HepG2 (cell line): ENCODE data around the gene HEBP1. TPM values are rescaled to one million over a fixed set of nuclear protein-coding genes. Genes with fewer than 3 reads are reported as not detected.

Experiments used
- ATAC-seq: fragments of 200-7000 bp; cut with Tn5 transposase; 3 replicates; pipeline ENCODE4 v1.9.1; 2020; ENCODE audit warnings: mild to moderate bottlenecking, moderate library complexity
- BruUV-seq: library from RNA; stranded (reverse); fragments of 400-500 nt; replicated peaks from 2 replicates; lab custom pipeline; 2021; lab: Mats Ljungman, UMichigan
- CTCF ChIA-PET: fragments of 300-600 bp; formaldehyde crosslinking; extraction: SDS; loops from one replicate; lab custom pipeline; 2021; ENCODE audit warnings: low total read pairs, inconsistent platforms, low intra/inter-chr PET ratio; lab: Yijun Ruan, JAX
- POLR2A ChIA-PET: fragments of 350-600 bp; sonication (Branson Sonifier 250); formaldehyde crosslinking; loops from one replicate; lab custom pipeline; 2020; ENCODE audit warnings: antibody characterized with exemption, inconsistent platforms; lab: Yijun Ruan, JAX
- DNase-seq: peaks from one replicate; pipeline ENCODE4 v3.0.0-alpha.2; 2015; ENCODE audit warnings: low spot score
- FAIRE-seq: peaks from 3 replicates; lab custom pipeline; 2011; peaks lifted over from hg19 to GRCh38; lab: Jason Lieb, UNC
- H2AFZ ChIP-seq: one replicate; pipeline ENCODE4 v1.6.1; 2011; ENCODE audit warnings: low read length, inconsistent platforms
- H3K27ac ChIP-seq: fragments of 300-600 bp; 3 replicates; pipeline ENCODE4 v1.8.0; 2011; ENCODE audit warnings: mixed run types, mild to moderate bottlenecking, mixed read lengths, low read length, inconsistent platforms; ENCODE audit not compliant: insufficient read depth; ENCODE audit errors: extremely low read length
- H3K27me3 ChIP-seq, 2 experiments: fragments of 200-600 bp in 1 of 2; 2 replicates in 1 of 2; 3 replicates in 1 of 2; pipeline versions ENCODE4 v1.6.0 to v1.8.0; 2011; ENCODE audit warnings: low read length in 2 of 2, mild to moderate bottlenecking in 2 of 2, moderate library complexity in 2 of 2, inconsistent platforms in 1 of 2; ENCODE audit not compliant: insufficient read depth in 2 of 2, control insufficient read depth in 1 of 2
- H3K36me3 ChIP-seq, 2 experiments: fragments of 200-600 bp in 1 of 2; replicated peaks in 1 of 2; 2 replicates in 1 of 2; 3 replicates in 1 of 2; pipeline versions ENCODE4 v1.5.1 to v1.8.0; 2011; ENCODE audit warnings: low read length in 2 of 2, inconsistent platforms in 1 of 2; ENCODE audit not compliant: insufficient read depth in 2 of 2, control insufficient read depth in 1 of 2
- H3K4me1 ChIP-seq: 2 replicates; pipeline ENCODE4 v1.5.1; 2012; ENCODE audit warnings: low read length, inconsistent platforms; ENCODE audit not compliant: insufficient read depth
- H3K4me2 ChIP-seq: 2 replicates; pipeline ENCODE4 v1.6.0; 2011; ENCODE audit warnings: low read depth, low read length, inconsistent platforms
- H3K4me3 ChIP-seq, 3 experiments: fragments of 200-600 bp in 1 of 3; sonication (generic), shearing (Covaris generic) in 1 of 3; replicated peaks in 1 of 3; 2 replicates each; pipeline ENCODE4 v1.5.1; 2011 to 2016; ENCODE audit warnings: low read length in 3 of 3, inconsistent platforms in 2 of 3, low read depth in 2 of 3, mild to moderate bottlenecking in 2 of 3, control low read depth in 1 of 3, mixed read lengths in 1 of 3; ENCODE audit not compliant: insufficient read depth in 1 of 3
- H3K79me2 ChIP-seq: one replicate; pipeline ENCODE4 v1.6.1; 2011; ENCODE audit warnings: low read length, inconsistent platforms; ENCODE audit not compliant: insufficient read depth
- H3K9ac ChIP-seq: 2 replicates; pipeline ENCODE4 v1.6.0; 2011; ENCODE audit warnings: mild to moderate bottlenecking, low read depth, low read length, inconsistent platforms; ENCODE audit not compliant: insufficient read depth
- H3K9me3 ChIP-seq: 2 replicates; pipeline ENCODE4 v1.5.1; 2012; ENCODE audit warnings: mild to moderate bottlenecking, low read length
- H4K20me1 ChIP-seq: 2 replicates; pipeline ENCODE4 v1.6.0; 2011; ENCODE audit warnings: inconsistent platforms, mild to moderate bottlenecking, low read length, moderate library complexity; ENCODE audit not compliant: insufficient read depth
- CENPBD1 ChIP-seq: sonication (generic); formaldehyde crosslinking; IDR thresholded peaks from 2 replicates; pipeline ENCODE4 v1.8.0; 2022; ENCODE audit warnings: missing genetic modification reagents, low read depth, mild to moderate bottlenecking, borderline replicate concordance
- HOMEZ ChIP-seq: IDR thresholded peaks from 2 replicates; pipeline ENCODE4 v1.6.1; 2016; ENCODE audit warnings: low read depth
- KLF12 ChIP-seq: sonication (generic); formaldehyde crosslinking; IDR thresholded peaks from 2 replicates; pipeline ENCODE4 v1.4.0; 2020; ENCODE audit warnings: missing genetic modification reagents, borderline replicate concordance
- SCMH1 ChIP-seq: sonication (generic); formaldehyde crosslinking; IDR thresholded peaks from 2 replicates; pipeline ENCODE4 v1.9.0; 2021; ENCODE audit warnings: missing genetic modification reagents, mild to moderate bottlenecking, borderline replicate concordance
- SNAI1 ChIP-seq: sonication (generic); formaldehyde crosslinking; IDR thresholded peaks from 2 replicates; pipeline ENCODE4 v1.5.0; 2020; ENCODE audit warnings: mild to moderate bottlenecking, missing genetic modification reagents, borderline replicate concordance
- WGBS: methylation state at CpG from one replicate; pipeline ENCODE4 v1.1.6; 2017; ENCODE audit warnings: low lambda C conversion rate; 5-methylcytosine and 5-hydroxymethylcytosine counted together
- in situ Hi-C: cut with HindIII; loops from 2 replicates; pipeline ENCODE4 v1.10.0; 2017; ENCODE audit warnings: low pct_unique_long_range_greater_than_20kb; ENCODE audit not compliant: extremely low pct_ligation_motif_present
- intact Hi-C: fragments of 100-400 bp; cut with micrococcal nuclease; formaldehyde crosslinking; loops from one replicate; pipeline ENCODE4 v1.10.0; 2022; ENCODE audit not compliant: unreplicated experiment
- polyA plus RNA-seq, 8 experiments: library from polyadenylated mRNA; depleted of rRNA in 3 of 8; stranded (reverse) in 7 of 8; unstranded in 1 of 8; fragments of >200 nt; fragmentation: Illumina TruSeq in 4 of 8; extraction: Trizol in 4 of 8; gene quantifications; 2 replicates each; pipeline versions ENCODE4 v1.2.1 to v1.2.3, GENCODE V29; 2011 to 2016; ENCODE audit warnings: low read depth in 4 of 8, missing spikeins in 1 of 8, mixed read lengths in 1 of 8; ENCODE audit not compliant: insufficient read depth in 1 of 8
- total RNA-seq, 5 experiments: library from RNA; depleted of rRNA; stranded (reverse); fragments of >200 nt; fragmentation: Illumina TruSeq; extraction: Trizol; gene quantifications; 2 replicates each; pipeline ENCODE4 v1.2.3, GENCODE V29; 2016; ENCODE audit warnings: low read depth in 1 of 5

The HEBP1 gene
- total and polyA plus RNA-seq, 2 of the 13 experiments (the other 11 are each of a cell fraction or from before 2014, with no cell fraction given) = 7.8 to 9.4 TPM

GRCh38 chr12:13004361-13004760 is 4.3 kb upstream of the HEBP1 start:
- POLR2A ChIA-PET = no interaction called here
- CTCF ChIA-PET = no interaction called here
- intact Hi-C loops = loop anchor here (5.0 kb wide), 1 partner anchor 98 kb away; the partner anchor contains the start of gene GSG1
- Histone ChIP-seq H3K79me2 (no peaks in the 10 kb centered on the region), H3K4me3 (no peak overlapping the region), H3K4me2 (no peak overlapping the region)
- in situ Hi-C loops = no loop called here
- DNase-seq = no peak
- TF ChIP-seq CENPBD1 = no peak
- TF ChIP-seq SNAI1 (CRISPR knock-in tag) = no peak
- TF ChIP-seq HOMEZ (CRISPR knock-in tag) = no peak
- no peak for TF ChIP-seq KLF12 (CRISPR knock-in tag)
- no peak for TF ChIP-seq SCMH1 (CRISPR knock-in tag)
- TF ChIP-seq, all 625 proteins: peak for 0
- H3K9ac ChIP-seq = no peak overlapping the region
- ATAC-seq = no peak
- no peak overlapping the region for H2AFZ ChIP-seq
- no TSS peak for BruUV-seq
- H3K9me3 ChIP-seq = no peaks in the 10 kb centered on the region
- no peak overlapping the region for H3K27ac ChIP-seq
- FAIRE-seq = no peak
- peaks cover 10% of the 10 kb centered on the region; the same call in 1 of the 2 replicates for H3K4me1 ChIP-seq
- no peaks in the 10 kb centered on the region for H4K20me1 ChIP-seq
- 73% methylated on average over 3 of the region's 3 CpGs for WGBS
- H3K36me3 ChIP-seq = no peaks in the 10 kb centered on the region
- H3K27me3 ChIP-seq = no peaks in the 10 kb centered on the region; a peak in 1 of 5 replicates
